ENCODE measurements around the gene CD34.

- TF ChIP-seq CTCF (IDR thresholded peaks at IDR 0.05) = no peak
- no peak for TF ChIP-seq POLR2A (IDR thresholded peaks at IDR 0.05)
Observed at GRCh38 chr1:207950750-207951149, 39.8 kb upstream of the CD34 start.

Data from right lobe of liver (tissue), 4 donors.